H1 (cell line): ENCODE measurements around the gene SERPINA10. TPM values are rescaled to one million over a fixed set of nuclear protein-coding genes. Genes with fewer than 3 reads are reported as not detected.

Experiments used
- SP2 ChIP-seq: IDR thresholded peaks from 2 replicates; pipeline ENCODE4 v1.6.1; 2012; ENCODE audit warnings: mild to moderate bottlenecking, low read length, inconsistent platforms
- ZNF274 ChIP-seq: IDR thresholded peaks from 2 replicates; pipeline ENCODE4 v1.7.0; 2012; ENCODE audit warnings: low read length, borderline replicate concordance; ENCODE audit errors: extremely low read depth
- polyA plus RNA-seq, 7 experiments: library from polyadenylated mRNA; depleted of rRNA in 3 of 7; stranded (reverse) in 5 of 7; unstranded in 2 of 7; fragments of >200 nt in 5 of 7; fragments of 200-250 nt in 2 of 7; gene quantifications; 1 replicate in 5 of 7; 2 replicates in 1 of 7; 4 replicates in 1 of 7; pipeline versions ENCODE4 v1.2.1 to v1.2.3, GENCODE V29; 2011 to 2013; ENCODE audit warnings: missing spikeins in 2 of 7, mixed read lengths in 2 of 7
- total RNA-seq: library from RNA; stranded (reverse); fragmentation: NEBNext Ultra II Directional; extraction: Animal tissue kit (Norgen Biotek cat#: 25700); gene quantifications from 2 replicates; pipeline ENCODE4 v1.2.1, GENCODE V29; 2021
- TF ChIP-seq, protein P1 (sequence below): fragments of 300-600 bp; sonication (generic); IDR thresholded peaks from 2 replicates; pipeline ENCODE4 v1.7.1; 2012; ENCODE audit warnings: low read length, moderate library complexity, mild to moderate bottlenecking, inconsistent platforms; ENCODE audit not compliant: insufficient replicate concordance

SERPINA10 gene
- total and polyA plus RNA-seq, 2 of the 8 experiments (the other 6 are each of a cell fraction or from before 2014, with no cell fraction given), result not detected

DNA sequence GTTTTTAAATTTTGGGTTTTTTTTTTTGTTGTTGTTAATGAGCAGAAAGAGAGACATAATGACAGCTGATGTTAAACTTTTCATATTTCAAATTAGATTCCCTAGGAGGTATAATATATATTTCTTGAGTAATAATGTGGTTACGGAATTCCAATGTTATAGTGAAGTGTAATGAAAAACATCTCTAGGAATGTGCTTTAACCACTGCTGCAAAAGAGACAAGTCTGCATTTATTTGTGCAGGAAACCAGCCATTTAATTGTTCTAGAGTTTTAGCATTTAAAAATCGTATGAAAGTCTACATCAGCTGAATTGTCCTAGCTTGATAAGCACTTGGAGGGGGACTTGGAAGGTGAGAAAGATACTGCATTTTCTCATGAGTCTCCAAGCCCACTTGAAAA is 14.3 kb downstream of the SERPINA10 start (continued):
- TF ChIP-seq, protein P1, sequence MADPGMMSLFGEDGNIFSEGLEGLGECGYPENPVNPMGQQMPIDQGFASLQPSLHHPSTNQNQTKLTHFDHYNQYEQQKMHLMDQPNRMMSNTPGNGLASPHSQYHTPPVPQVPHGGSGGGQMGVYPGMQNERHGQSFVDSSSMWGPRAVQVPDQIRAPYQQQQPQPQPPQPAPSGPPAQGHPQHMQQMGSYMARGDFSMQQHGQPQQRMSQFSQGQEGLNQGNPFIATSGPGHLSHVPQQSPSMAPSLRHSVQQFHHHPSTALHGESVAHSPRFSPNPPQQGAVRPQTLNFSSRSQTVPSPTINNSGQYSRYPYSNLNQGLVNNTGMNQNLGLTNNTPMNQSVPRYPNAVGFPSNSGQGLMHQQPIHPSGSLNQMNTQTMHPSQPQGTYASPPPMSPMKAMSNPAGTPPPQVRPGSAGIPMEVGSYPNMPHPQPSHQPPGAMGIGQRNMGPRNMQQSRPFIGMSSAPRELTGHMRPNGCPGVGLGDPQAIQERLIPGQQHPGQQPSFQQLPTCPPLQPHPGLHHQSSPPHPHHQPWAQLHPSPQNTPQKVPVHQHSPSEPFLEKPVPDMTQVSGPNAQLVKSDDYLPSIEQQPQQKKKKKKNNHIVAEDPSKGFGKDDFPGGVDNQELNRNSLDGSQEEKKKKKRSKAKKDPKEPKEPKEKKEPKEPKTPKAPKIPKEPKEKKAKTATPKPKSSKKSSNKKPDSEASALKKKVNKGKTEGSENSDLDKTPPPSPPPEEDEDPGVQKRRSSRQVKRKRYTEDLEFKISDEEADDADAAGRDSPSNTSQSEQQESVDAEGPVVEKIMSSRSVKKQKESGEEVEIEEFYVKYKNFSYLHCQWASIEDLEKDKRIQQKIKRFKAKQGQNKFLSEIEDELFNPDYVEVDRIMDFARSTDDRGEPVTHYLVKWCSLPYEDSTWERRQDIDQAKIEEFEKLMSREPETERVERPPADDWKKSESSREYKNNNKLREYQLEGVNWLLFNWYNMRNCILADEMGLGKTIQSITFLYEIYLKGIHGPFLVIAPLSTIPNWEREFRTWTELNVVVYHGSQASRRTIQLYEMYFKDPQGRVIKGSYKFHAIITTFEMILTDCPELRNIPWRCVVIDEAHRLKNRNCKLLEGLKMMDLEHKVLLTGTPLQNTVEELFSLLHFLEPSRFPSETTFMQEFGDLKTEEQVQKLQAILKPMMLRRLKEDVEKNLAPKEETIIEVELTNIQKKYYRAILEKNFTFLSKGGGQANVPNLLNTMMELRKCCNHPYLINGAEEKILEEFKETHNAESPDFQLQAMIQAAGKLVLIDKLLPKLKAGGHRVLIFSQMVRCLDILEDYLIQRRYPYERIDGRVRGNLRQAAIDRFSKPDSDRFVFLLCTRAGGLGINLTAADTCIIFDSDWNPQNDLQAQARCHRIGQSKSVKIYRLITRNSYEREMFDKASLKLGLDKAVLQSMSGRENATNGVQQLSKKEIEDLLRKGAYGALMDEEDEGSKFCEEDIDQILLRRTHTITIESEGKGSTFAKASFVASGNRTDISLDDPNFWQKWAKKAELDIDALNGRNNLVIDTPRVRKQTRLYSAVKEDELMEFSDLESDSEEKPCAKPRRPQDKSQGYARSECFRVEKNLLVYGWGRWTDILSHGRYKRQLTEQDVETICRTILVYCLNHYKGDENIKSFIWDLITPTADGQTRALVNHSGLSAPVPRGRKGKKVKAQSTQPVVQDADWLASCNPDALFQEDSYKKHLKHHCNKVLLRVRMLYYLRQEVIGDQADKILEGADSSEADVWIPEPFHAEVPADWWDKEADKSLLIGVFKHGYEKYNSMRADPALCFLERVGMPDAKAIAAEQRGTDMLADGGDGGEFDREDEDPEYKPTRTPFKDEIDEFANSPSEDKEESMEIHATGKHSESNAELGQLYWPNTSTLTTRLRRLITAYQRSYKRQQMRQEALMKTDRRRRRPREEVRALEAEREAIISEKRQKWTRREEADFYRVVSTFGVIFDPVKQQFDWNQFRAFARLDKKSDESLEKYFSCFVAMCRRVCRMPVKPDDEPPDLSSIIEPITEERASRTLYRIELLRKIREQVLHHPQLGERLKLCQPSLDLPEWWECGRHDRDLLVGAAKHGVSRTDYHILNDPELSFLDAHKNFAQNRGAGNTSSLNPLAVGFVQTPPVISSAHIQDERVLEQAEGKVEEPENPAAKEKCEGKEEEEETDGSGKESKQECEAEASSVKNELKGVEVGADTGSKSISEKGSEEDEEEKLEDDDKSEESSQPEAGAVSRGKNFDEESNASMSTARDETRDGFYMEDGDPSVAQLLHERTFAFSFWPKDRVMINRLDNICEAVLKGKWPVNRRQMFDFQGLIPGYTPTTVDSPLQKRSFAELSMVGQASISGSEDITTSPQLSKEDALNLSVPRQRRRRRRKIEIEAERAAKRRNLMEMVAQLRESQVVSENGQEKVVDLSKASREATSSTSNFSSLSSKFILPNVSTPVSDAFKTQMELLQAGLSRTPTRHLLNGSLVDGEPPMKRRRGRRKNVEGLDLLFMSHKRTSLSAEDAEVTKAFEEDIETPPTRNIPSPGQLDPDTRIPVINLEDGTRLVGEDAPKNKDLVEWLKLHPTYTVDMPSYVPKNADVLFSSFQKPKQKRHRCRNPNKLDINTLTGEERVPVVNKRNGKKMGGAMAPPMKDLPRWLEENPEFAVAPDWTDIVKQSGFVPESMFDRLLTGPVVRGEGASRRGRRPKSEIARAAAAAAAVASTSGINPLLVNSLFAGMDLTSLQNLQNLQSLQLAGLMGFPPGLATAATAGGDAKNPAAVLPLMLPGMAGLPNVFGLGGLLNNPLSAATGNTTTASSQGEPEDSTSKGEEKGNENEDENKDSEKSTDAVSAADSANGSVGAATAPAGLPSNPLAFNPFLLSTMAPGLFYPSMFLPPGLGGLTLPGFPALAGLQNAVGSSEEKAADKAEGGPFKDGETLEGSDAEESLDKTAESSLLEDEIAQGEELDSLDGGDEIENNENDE, result no peak
- TF ChIP-seq ZNF274, result no peak
- no peak for TF ChIP-seq SP2
- TF ChIP-seq, all 59 proteins: peak for 0
